Anterior cingulate cortex (tissue), 58 donors: ENCODE results near the gene DHRS7C.
A peak's percentile ranks its signal among the peaks of the same experiment; 100 is the strongest.

Experiments used
- DNase-seq, 58 donors: peaks; one replicate each; lab custom pipeline; 2025; lab: John Stamatoyannopoulos, UW

Gene DHRS7C

DNA sequence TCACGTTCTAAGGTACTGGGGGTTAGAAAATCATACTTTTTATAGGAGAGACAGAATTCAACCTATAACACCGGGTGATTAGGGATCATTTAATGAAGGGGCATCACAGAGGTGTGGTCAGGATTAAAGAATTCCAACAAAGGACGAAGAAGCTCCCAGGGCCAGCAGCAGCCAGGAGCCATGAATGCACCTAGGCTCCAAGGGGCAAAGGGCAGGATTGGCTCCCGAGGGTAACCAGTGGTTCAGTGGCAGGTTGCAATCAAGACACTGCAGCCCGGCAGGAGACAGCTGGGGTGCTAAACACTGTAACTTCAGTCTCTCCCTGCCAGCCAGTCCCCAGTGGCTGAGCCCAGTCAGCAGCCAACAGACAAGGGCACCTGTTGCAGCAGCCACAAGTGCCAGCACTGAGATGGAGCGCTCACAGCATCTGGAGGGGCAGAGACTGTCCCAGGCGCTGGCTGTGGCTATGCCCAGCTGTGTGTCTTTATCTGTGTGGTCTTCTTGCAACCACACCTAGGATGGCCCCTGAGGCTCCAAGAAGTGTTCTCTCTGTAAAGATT, 23.9 kb downstream of the DHRS7C start:
- no peak for DNase-seq

DNA sequence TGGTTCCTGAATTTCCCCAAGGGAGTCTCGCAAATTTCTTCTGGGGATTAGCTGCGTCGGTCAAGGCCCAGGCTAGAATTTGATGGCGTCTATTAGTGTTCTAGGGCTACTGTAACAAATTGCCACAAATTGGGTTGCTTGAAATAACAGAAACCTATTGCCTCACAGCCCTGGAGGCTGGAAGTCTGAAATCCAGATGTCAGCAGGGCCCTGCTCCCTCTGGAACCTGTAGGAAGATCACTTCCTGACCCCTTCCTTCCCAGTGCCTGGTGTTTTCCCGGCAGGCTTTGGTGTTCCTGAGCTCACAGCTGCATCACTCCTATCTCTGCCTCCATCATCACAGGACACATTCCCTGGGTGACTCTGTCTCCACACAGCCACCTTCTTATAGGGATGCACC, 24.4 kb downstream of the DHRS7C start:
- DNase-seq, result no peak

DNA sequence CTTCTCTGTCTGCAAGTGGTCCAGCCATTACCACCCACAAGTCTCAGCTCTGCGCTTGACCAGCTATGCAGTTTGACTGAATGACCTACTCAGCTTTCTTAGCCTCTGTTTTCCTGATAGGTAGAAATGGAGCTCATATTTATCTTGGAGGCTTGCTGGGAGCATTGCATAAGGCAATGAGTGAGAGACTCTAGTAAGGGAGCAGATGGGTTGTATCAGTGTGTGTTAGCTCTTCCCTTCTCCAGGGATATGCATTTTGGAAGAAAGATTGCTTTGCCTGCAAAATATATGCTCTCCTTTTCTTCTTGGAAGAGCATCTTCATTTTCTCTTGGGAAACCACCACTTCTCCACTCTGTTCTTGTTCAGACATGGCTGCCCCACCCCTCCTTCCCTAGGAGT, 26.1 kb downstream of the DHRS7C start:
- DNase-seq, result no peak

DNA sequence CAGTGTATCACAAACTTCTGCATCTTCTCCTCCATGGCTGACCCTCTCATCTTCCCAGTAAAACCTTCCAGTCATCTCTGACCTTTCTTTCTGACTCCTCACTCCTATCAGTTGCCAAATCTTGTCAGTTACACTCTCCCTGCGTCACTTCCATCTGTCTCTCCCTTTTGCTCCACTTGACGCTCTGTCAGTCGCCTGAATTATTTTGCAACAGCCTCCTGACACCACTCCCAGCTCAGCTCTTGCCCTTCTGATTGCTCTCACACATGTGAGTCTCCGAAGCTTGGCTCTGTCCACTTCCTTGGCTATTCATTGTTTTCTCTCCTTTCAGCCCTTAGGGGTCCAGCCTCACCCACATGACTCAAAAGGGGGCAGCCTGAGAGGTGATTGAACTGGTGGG, 27.7 kb downstream of the DHRS7C start:
- DNase-seq, result no peak

DNA sequence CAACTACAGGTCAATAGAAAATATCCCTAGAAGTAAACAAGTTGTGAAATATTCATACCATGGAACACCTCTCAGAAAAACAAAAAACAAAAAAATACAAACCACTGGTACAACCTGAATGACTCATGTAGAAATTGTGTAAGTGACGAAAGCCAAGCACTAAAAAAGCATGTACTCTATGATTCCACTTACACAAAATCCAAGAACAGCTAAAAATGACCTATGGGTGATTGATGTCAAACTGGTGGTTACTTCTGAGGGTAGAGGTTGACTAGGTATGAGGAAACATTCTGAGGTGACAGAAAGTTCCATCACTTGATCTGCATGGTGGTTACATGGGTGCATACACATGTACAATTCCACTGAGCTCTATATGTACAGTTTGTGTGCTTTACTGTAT, 31.1 kb downstream of the DHRS7C start:
- no peak for DNase-seq

DNA sequence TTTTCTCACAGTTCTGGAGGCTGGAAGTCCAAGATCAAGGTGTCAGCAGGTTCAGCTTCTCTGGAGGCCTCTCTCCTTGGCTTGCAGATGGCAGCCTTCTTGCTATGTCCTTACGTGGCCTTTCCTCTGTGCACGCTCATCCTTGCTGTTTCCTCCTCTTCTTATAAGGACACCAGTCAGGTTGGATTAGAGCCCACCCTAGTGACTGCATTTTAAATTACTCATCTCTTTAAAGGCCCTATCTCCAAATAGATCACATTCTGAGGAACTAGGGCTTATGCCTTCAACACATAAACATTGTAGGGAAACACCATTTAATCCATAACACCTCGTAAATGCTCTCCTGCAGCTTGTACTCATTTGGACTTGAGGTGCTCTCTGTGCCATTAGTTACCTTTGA, 36.3 kb downstream of the DHRS7C start:
- no peak for DNase-seq

DNA sequence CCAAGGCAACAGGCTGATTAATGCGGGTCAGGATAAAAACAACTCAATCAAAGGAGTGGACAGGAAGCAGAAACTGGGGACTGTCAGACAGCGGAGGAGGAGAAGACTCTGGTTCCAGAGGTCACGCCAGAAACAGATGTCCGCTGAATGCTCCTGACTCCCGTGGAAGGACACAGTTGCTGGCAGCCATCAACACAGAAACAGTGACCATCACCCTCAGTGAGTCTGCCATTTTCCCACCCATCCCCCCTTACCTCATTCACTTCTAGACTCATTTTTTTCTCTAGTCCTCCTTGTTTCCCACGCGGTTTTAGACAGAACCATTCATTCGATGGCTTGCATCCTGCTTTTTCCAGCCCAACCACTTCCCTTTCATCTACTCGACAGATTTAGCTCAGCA, 40.9 kb downstream of the DHRS7C start:
- DNase-seq, result no peak

DNA sequence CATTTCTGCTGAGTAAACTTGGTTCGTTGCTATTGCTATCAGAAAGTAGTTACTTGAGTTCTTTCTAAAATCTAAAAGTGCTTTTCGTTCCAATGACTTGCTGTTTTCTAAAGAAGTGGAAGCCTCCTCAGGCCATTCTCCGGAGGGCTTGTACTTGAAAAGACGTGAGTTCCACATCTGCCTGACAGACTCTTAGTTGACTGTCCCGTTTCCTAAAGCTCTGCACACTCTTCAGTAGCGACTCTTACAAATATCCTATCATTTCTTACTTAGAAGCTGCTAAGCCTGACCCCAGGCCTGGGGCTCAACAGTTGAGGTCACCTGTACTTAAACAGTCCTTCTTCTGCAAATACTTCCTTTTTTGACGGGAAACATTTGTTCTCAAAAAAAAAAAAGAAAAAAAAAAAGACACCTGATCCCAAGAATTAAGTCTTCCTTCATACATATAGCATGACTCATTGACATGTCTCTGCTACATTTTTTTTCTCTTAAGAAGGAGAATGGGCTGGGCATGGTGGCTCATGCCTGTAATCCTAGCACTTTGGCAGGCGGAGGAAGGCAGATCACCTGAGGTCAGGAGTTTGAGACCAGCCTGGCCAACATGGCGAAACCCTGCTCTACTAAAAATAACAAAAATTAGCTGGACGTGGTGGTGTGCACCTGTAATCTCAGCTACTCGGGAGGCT, 61.5 kb downstream of the DHRS7C start:
- DNase-seq, result no peak

DNA sequence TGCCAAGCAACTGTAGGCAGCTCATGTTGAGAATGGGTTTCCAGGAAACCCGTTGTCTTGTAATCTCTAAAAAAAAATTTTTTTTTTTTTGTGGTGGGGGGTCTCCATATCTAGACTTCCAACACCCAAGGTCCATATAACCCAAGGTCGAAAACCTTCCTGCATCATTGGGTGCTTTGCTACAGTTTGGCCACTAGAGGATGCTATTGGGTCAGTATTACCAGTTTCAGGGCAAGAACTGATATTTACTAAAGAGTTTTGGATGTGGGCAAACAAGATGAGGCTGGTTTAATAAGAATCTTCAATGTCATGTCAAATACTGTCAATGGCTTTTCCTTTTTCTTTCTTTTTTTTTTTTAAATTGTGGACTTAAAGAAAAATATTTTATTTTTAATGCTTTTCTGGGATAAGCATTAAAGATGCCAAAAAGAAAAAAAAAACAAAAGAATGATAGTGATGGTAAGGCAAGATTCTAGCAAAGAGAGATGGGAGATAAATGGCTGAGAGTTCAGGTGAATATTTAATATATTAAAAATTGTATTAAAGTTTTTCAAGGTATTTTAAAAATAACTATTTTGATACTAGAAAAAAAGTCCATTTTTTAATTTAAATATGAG, 62.2 kb downstream of the DHRS7C start:
- peak in 6 of 58 donors; percentile 2 to 56 (median 10) for DNase-seq

DNA sequence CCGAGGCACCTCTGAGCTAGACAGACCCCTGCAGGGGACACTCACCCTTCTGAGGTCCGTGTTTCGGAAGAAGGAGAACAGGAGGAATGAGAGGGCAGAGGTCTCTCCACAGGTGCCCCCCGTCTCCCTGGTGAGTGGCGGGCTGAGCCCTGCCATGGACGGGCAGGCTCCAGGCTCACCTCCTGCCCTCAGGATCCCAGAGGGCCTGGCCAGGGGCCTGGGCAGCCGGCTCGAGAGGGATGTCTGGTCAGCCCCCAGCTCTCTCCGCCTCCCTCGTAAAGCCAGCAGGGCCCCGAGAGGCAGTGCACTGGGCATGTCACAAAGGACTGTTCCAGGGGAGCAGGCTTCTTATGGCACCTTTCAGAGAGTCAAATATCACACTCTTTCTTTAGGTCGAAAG, 62.8 kb downstream of the DHRS7C start:
- no peak for DNase-seq

DNA sequence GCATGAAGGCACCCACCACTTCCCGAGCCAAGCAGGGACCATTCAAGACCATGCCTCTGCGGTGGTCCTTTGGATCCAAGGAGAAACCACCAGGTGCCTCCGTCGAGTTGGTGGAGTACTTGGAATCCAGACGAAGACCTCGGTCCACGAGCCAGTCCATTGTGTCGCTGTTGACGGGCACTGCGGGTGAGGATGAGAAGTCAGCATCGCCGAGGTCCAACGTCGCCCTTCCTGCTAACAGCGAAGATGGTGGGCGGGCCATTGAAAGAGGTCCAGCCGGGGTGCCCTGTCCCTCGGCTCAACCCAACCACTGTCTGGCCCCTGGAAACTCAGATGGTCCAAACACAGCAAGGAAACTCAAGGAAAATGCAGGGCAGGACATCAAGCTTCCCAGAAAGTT, 63.4 kb downstream of the DHRS7C start:
- no peak for DNase-seq

DNA sequence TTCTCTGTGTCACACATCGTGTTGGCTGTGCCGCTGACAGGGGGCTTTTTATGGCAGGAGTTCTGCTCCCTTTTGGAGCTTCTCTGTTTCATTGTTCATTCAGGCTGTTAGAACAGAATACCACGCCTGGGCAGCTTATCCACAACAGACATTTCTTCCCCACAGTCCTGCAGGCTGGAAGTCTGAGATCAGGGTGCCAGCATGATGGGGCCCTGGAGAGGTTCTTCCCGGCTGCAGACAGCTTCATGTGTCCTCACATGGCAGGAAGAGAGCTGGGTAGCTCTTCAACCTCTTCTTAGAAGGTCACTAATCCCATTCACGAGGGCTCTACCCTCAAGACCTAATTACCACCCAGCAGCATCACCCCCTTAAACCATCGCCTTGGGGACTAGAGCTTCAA, 65.1 kb downstream of the DHRS7C start:
- DNase-seq, result no peak

DNA sequence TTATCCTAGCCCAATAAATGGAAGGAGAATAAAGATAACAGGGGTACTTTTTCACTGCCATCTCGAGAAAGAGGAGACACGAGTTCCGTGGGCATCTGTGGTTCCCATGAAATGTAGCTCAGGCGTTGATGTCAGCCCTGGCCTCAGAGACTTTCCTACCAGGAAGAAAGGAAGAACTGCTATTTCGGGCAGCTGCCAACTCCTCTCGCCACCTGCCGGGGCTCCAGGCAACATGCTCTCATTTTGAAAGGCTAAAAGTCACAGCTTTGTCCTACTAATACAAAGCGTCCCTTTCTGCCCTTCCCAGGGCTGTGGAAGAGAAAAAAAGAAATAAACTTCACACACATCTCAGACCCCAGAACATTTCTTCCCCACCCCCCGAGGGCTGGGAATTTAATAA, 65.8 kb downstream of the DHRS7C start:
- peak in 21 of 58 donors; percentile 2 to 64 (median 24) for DNase-seq
